Uterus (tissue), 4 donors: ENCODE measurements around the gene HOXB8. TPM values are rescaled to one million over a fixed set of nuclear protein-coding genes. Genes with fewer than 3 reads are reported as not detected.
A peak's percentile ranks its signal among the peaks of the same experiment; 100 is the strongest.

Source experiments
- DNase-seq, 2 donors: peaks; one replicate each; pipeline ENCODE4 v3.0.0-alpha.2; 2019 to 2020
- H3K27ac ChIP-seq, 2 donors: fragments of 200-600 bp; sonication (generic); 1 replicate in 1 of 2; 2 replicates in 1 of 2; pipeline ENCODE4 v1.5.1; 2016 to 2018
- H3K27me3 ChIP-seq, 2 donors: fragments of 200-600 bp; sonication (generic); one replicate each; pipeline ENCODE4 v1.5.1; 2018 to 2019; ENCODE audit warnings: control low read depth in 1 of 2
- H3K36me3 ChIP-seq, 2 donors: fragments of 200-600 bp; sonication (generic); one replicate each; pipeline ENCODE4 v1.5.1; 2019; ENCODE audit warnings: control low read depth in 1 of 2
- H3K4me1 ChIP-seq, 2 donors: fragments of 200-600 bp; sonication (generic); one replicate each; pipeline ENCODE4 v1.5.1; 2018 to 2019; ENCODE audit warnings: control low read depth in 1 of 2
- H3K4me3 ChIP-seq, 2 donors: fragments of 200-600 bp; sonication (generic); 1 replicate in 1 of 2; 2 replicates in 1 of 2; pipeline ENCODE4 v1.5.1; 2018 to 2019; ENCODE audit warnings: mild to moderate bottlenecking in 1 of 2
- H3K9me3 ChIP-seq, 2 donors: fragments of 200-600 bp; sonication (generic); one replicate each; pipeline ENCODE4 v1.5.1; 2019; ENCODE audit warnings: control low read depth in 1 of 2
- CTCF ChIP-seq, 4 experiments: fragments of 200-600 bp in 2 of 4; fragments of 450-650 bp in 2 of 4; sonication (generic) in 2 of 4; IDR thresholded peaks; one replicate each; pipeline ENCODE4 v1.5.1; 2016 to 2019; ENCODE audit warnings: antibody characterized with exemption in 4 of 4, mild to moderate bottlenecking in 2 of 4, moderate library complexity in 1 of 4
- POLR2A ChIP-seq, 2 donors: fragments of 450-650 bp; IDR thresholded peaks; one replicate each; pipeline ENCODE4 v1.6.1; 2016; ENCODE audit warnings: antibody characterized with exemption in 2 of 2, mild to moderate bottlenecking in 1 of 2, moderate library complexity in 1 of 2
- intact Hi-C: fragments of 100-400 bp; cut with DNase I; formaldehyde crosslinking; loops from one replicate; pipeline ENCODE4 v1.15.1; 2023; ENCODE audit warnings: low total_unique reads
- total RNA-seq, 4 donors: library from RNA; depleted of rRNA in 3 of 4; stranded (reverse); fragments of >200 nt in 3 of 4; gene quantifications; one replicate each; pipeline versions ENCODE4 v1.1.0 to v1.2.4, GENCODE V29; 2014 to 2023
- donor health status: DM: yes; HTN: yes; CAD: no.

HOXB8 gene
- total RNA-seq, 4 donors from 2014 or later: 0.29 to 9.5 (median 1.9) TPM; not detected in 1

GRCh38 chr17:48571024-48571818 lies 43.9 kb downstream of the HOXB8 start:
- peak overlapping the region in 1 of 2 donors; percentile 34 for H3K27ac ChIP-seq
- H3K36me3 ChIP-seq: no peaks in the 10 kb centered on the region
- no peak for DNase-seq
- H3K4me3 ChIP-seq: no peak overlapping the region
- H3K4me1 ChIP-seq: no peaks in the 10 kb centered on the region
- TF ChIP-seq CTCF (IDR thresholded peaks at IDR 0.05) (no peak), POLR2A (IDR thresholded peaks at IDR 0.05) (no peak)
- no peaks in the 10 kb centered on the region for H3K9me3 ChIP-seq
- intact Hi-C loops: no loop called here
- peaks cover 0 to 24% of the 10 kb centered on the region in 2 donors for H3K27me3 ChIP-seq

DNA sequence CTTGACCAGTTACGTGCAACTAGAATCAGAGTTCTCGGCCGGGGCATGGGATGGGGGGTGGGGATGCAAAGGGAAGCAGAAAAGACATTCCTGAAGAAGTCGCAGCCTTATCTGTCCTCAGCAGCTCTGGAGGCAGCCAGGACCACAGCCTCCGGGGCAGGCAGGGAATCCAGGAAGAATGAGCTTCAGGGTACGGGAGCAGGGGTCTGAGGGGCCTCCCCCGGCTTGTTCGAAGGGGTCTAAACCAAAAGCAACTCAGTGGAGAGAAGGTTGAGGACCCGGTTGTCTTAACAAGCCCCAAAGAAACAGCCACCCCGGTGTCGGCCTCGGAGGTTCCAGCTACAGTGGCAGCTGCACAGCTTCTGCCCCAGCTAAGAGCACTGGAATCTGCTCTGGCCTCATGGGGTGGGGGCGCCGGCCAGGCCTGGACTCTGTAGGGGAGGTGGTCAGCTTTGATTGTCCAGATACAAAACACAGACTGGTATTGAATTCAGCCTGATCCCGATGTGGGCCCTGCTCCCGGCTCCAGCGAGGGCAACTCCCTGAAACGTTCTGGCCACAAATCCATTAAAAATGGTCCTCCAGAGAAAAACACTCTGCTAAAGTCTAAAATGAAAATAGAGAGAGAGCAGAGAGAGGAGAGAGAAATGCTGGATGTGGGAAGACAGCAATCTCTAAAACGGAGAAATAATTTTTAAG lies 44.6 kb downstream of the HOXB8 start:
- no peak for DNase-seq
- no peaks in the 10 kb centered on the region for H3K9me3 ChIP-seq
- no peak for TF ChIP-seq POLR2A (IDR thresholded peaks at IDR 0.05)
- no peak for TF ChIP-seq CTCF (IDR thresholded peaks at IDR 0.05)
- no peak overlapping the region for H3K4me3 ChIP-seq
- no peaks in the 10 kb centered on the region for H3K4me1 ChIP-seq
- H3K36me3 ChIP-seq: no peaks in the 10 kb centered on the region
- peaks cover 0 to 19% of the 10 kb centered on the region in 2 donors for H3K27me3 ChIP-seq
- intact Hi-C loops: no loop called here
- H3K27ac ChIP-seq: peak overlapping the region in 1 of 2 donors; percentile 24

DNA sequence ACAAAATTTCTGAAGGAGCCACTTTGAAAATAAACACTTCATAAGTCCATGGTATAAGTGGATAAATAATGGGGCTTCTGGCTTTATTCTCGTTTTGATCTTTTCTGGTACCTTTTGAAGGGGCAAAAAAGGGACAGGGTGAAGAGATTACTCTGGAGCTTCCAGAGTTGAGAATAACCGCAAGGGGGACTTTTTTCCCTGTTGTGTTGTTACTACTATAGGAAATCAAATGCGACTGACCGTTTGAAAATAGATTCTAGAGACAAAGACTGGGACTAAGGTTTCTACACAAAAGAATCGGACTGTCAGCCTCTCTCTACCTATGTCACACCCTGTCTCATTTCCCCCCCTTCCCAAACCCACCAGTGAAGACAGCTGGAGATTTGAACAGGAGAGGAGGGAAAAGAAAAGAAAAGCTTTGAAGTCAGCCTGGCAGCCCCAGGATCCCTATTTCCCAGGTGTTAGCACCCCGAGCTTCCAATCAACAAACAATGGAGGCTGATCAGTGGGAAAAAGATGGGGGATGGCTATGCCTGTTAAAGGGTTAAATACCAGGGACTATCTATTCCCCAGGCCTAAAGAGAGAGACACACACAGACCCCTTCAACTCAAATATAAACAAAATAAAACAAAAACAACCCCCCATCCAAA lies 45.3 kb downstream of the HOXB8 start:
- peak overlapping the region in 1 of 2 donors; percentile 24 for H3K27ac ChIP-seq
- intact Hi-C loops: no loop called here
- no peak for TF ChIP-seq CTCF (IDR thresholded peaks at IDR 0.05)
- TF ChIP-seq POLR2A (IDR thresholded peaks at IDR 0.05): no peak
- H3K4me1 ChIP-seq: no peaks in the 10 kb centered on the region
- H3K36me3 ChIP-seq: no peaks in the 10 kb centered on the region
- peaks cover 0 to 19% of the 10 kb centered on the region in 2 donors for H3K27me3 ChIP-seq
- H3K4me3 ChIP-seq: no peak overlapping the region
- DNase-seq: no peak
- no peaks in the 10 kb centered on the region for H3K9me3 ChIP-seq

- peaks cover 0 to 19% of the 10 kb centered on the region in 2 donors for H3K27me3 ChIP-seq
- H3K4me3 ChIP-seq: no peak overlapping the region
- no peak for TF ChIP-seq POLR2A (IDR thresholded peaks at IDR 0.05)
- no peak for TF ChIP-seq CTCF (IDR thresholded peaks at IDR 0.05)
- intact Hi-C loops: no loop called here
- peaks cover 0 to 2% of the 10 kb centered on the region in 2 donors for H3K4me1 ChIP-seq
- H3K9me3 ChIP-seq: no peaks in the 10 kb centered on the region
- DNase-seq: no peak
- H3K27ac ChIP-seq: no peak overlapping the region
- no peaks in the 10 kb centered on the region for H3K36me3 ChIP-seq
Observed at GRCh38 chr17:48569240-48569582, 45.9 kb downstream of the HOXB8 start.
